ENCODE measurements around the gene GNAQ.
"Not testable (repeated sequence)": the region's sequence is repeated elsewhere in the genome, so short reads cannot be mapped to it uniquely, and the experiment has no call there.

Gene GNAQ

GRCh38 chr9:77729177-77729576 is 302.4 kb downstream of the GNAQ start:
- ChIA-PET POLR2A (no interaction called here), CTCF (no interaction called here)
- DNase-seq (ENCODE audit: extremely low spot score), result no peak
- no peak for TF ChIP-seq CTCF (IDR thresholded peaks at IDR 0.05; ENCODE audit: control extremely low read depth, extremely low read depth, low read depth, missing control alignments)

- DNase-seq (ENCODE audit: extremely low spot score), result no peak
- ChIA-PET POLR2A (no interaction called here), CTCF (no interaction called here)
- TF ChIP-seq CTCF (IDR thresholded peaks at IDR 0.05; ENCODE audit: control extremely low read depth, extremely low read depth, low read depth, missing control alignments), result no peak
These were observed 304.8 kb downstream of the GNAQ start for GRCh38 chr9:77726814-77727213.

GRCh38 chr9:77726289-77726688 is 305.3 kb downstream of the GNAQ start:
- POLR2A ChIA-PET, result no interaction called here
- CTCF ChIA-PET, result no interaction called here
- no peak for TF ChIP-seq CTCF (IDR thresholded peaks at IDR 0.05; ENCODE audit: control extremely low read depth, extremely low read depth, low read depth, missing control alignments)
- DNase-seq (ENCODE audit: extremely low spot score), result no peak

- no peak for DNase-seq (ENCODE audit: extremely low spot score)
- POLR2A ChIA-PET, result no interaction called here
- TF ChIP-seq CTCF (IDR thresholded peaks at IDR 0.05; ENCODE audit: control extremely low read depth, extremely low read depth, low read depth, missing control alignments), result no peak
- CTCF ChIA-PET, result no interaction called here
These were observed 305.8 kb downstream of the GNAQ start for GRCh38 chr9:77725820-77726219.

GRCh38 chr9:77725046-77725694 is 306.4 kb downstream of the GNAQ start:
- ChIA-PET CTCF (no interaction called here), POLR2A (no interaction called here)
- DNase-seq (ENCODE audit: extremely low spot score), result no peak
- TF ChIP-seq CTCF (IDR thresholded peaks at IDR 0.05; ENCODE audit: control extremely low read depth, extremely low read depth, low read depth, missing control alignments), result no peak

- POLR2A ChIA-PET, CTCF ChIA-PET: not testable (repeated sequence)
These were observed 310.5 kb downstream of the GNAQ start for GRCh38 chr9:77721156-77721555.

GRCh38 chr9:77719321-77719720 is 312.3 kb downstream of the GNAQ start:
- ChIA-PET CTCF (no interaction called here), POLR2A (no interaction called here)
- no peak for TF ChIP-seq CTCF (IDR thresholded peaks at IDR 0.05; ENCODE audit: control extremely low read depth, extremely low read depth, low read depth, missing control alignments)
- DNase-seq (ENCODE audit: extremely low spot score), result no peak

More at GRCh38 chr9:77721156-77721555, 310.5 kb downstream of the GNAQ start:
- not testable (repeated sequence) for DNase-seq (ENCODE audit: extremely low spot score)

- POLR2A ChIA-PET; DNase-seq (ENCODE audit: extremely low spot score); CTCF ChIA-PET: not testable (repeated sequence)
These were observed 313.3 kb downstream of the GNAQ start for GRCh38 chr9:77718298-77718640.

GRCh38 chr9:77717608-77718297 is 313.9 kb downstream of the GNAQ start:
- POLR2A ChIA-PET; CTCF ChIA-PET; DNase-seq (ENCODE audit: extremely low spot score): not testable (repeated sequence)

Measured in GM10248 (cell line).